Measurements from ENCODE around the gene MYRF. TPM values are rescaled to one million over a fixed set of nuclear protein-coding genes. Genes with fewer than 3 reads are reported as not detected.

Gene MYRF
- total and polyA plus RNA-seq, 9 of the 15 experiments (the other 6 are each of a cell fraction or from before 2014, with no cell fraction given), result 2.3 to 25.8 (median 7.1) TPM

- TF ChIP-seq POLR3A (IDR thresholded peaks at IDR 0.05; ENCODE audit: borderline replicate concordance, extremely low read depth, insufficient read depth, insufficient read length), result no peak
- TF ChIP-seq ZNF41 (CRISPR knock-in tag; conservative IDR thresholded peaks at IDR 0.05), result no peak
- TF ChIP-seq ADNP (tag; IDR thresholded peaks at IDR 0.05), result no peak
- TF ChIP-seq CBFA2T3 (IDR thresholded peaks at IDR 0.05), result peak; percentile 36; the same call in 1 of the 2 replicates
- TF ChIP-seq, protein P1, sequence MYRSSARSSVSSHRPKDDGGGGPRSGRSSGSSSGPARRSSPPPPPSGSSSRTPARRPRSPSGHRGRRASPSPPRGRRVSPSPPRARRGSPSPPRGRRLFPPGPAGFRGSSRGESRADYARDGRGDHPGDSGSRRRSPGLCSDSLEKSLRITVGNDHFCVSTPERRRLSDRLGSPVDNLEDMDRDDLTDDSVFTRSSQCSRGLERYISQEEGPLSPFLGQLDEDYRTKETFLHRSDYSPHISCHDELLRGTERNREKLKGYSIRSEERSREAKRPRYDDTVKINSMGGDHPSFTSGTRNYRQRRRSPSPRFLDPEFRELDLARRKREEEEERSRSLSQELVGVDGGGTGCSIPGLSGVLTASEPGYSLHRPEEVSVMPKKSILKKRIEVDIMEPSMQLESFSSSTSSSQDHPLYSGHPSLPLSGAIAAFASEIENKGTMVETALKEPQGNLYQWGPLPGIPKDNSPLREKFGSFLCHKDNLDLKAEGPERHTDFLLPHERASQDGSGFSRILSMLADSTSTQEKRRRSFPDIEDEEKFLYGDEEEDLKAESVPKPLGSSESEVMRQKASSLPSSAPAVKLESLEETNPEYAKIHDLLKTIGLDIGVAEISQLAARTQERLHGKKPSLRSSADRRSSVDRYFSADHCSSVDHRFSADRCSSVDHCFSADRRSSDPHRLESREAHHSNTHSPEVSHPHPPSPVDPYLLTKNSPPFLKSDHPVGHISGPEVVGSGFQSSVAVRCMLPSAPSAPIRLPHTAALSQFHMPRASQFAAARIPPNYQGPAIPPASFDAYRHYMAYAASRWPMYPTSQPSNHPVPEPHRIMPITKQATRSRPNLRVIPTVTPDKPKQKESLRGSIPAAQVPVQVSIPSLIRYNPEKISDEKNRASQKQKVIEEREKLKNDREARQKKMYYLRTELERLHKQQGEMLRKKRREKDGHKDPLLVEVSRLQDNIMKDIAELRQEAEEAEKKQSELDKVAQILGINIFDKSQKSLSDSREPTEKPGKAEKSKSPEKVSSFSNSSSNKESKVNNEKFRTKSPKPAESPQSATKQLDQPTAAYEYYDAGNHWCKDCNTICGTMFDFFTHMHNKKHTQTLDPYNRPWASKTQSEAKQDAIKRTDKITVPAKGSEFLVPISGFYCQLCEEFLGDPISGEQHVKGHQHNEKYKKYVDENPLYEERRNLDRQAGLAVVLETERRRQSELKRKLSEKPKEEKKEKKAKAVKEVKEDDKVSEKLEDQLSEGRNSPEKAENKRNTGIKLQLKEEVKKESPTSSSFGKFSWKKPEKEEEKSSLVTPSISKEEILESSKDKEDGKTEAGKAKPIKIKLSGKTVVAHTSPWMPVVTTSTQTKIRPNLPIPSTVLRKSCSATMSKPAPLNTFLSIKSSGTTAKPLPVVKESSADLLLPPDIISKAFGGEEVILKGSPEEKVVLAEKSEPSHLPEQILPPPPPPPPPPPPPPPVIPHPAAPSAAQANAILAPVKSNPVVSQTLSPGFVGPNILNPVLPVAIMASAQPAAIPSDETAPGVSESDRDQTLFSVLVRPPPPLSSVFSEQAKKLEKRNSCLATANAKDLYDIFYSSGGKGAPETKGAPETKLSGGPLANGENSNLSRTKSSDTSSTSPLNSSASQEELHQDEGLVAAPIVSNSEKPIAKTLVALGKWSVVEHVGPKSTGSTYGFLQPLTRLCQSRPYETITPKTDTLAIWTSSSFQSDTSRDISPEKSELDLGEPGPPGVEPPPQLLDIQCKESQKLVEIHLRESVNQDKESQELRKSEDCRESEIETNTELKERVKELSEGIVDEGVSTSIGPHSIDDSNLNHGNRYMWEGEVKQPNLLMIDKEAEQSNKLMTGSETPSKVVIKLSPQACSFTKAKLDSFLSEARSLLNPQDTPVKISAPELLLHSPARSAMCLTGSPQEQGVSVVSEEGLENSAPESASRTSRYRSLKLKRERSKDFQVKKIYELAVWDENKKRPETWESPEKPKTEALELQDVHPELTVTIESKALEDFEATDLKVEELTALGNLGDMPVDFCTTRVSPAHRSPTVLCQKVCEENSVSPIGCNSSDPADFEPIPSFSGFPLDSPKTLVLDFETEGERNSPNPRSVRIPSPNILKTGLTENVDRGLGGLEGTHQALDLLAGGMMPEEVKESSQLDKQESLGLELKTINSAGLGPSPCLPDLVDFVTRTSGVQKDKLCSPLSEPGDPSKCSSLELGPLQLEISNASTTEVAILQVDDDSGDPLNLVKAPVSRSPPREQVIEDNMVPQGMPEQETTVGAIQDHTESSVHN (IDR thresholded peaks at IDR 0.05; ENCODE audit: borderline replicate concordance in 1 of 2, low read depth in 1 of 2), result no peak
- TF ChIP-seq, protein P2, sequence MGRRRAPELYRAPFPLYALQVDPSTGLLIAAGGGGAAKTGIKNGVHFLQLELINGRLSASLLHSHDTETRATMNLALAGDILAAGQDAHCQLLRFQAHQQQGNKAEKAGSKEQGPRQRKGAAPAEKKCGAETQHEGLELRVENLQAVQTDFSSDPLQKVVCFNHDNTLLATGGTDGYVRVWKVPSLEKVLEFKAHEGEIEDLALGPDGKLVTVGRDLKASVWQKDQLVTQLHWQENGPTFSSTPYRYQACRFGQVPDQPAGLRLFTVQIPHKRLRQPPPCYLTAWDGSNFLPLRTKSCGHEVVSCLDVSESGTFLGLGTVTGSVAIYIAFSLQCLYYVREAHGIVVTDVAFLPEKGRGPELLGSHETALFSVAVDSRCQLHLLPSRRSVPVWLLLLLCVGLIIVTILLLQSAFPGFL (CRISPR knock-in tag; IDR thresholded peaks at IDR 0.05), result no peak
- TF ChIP-seq KLF16 (IDR thresholded peaks at IDR 0.05), result peak; percentile 60
- TF ChIP-seq RNF219 (CRISPR knock-in tag; IDR thresholded peaks at IDR 0.05), result no peak
- no peak for TF ChIP-seq ZNF324 (CRISPR knock-in tag; IDR thresholded peaks at IDR 0.05)
- TF ChIP-seq, protein P3, sequence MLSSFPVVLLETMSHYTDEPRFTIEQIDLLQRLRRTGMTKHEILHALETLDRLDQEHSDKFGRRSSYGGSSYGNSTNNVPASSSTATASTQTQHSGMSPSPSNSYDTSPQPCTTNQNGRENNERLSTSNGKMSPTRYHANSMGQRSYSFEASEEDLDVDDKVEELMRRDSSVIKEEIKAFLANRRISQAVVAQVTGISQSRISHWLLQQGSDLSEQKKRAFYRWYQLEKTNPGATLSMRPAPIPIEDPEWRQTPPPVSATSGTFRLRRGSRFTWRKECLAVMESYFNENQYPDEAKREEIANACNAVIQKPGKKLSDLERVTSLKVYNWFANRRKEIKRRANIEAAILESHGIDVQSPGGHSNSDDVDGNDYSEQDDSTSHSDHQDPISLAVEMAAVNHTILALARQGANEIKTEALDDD (IDR thresholded peaks at IDR 0.05), result no peak
- TF ChIP-seq DEAF1 (CRISPR knock-in tag; IDR thresholded peaks at IDR 0.05), result peak; percentile 37; the same call in 1 of the 2 replicates
- TF ChIP-seq XRCC4 (IDR thresholded peaks at IDR 0.05; ENCODE audit: extremely low read depth, insufficient read depth, insufficient read length), result no peak
These were observed 64.5 kb downstream of the MYRF start, which contains the start of gene FADS1 (continued) for GRCh38 chr11:61816736-61817455.

Data from K562 (cell line).